PC-3 (cell line): ENCODE measurements around the gene ZNF615. TPM values are rescaled to one million over a fixed set of nuclear protein-coding genes. Genes with fewer than 3 reads are reported as not detected.

Source experiments
- ATAC-seq: fragments of 200-7000 bp; cut with Tn5 transposase; 2 replicates; pipeline ENCODE4 v1.9.1; 2020; ENCODE audit warnings: mild to moderate bottlenecking, moderate library complexity
- BruUV-seq: library from RNA; stranded (reverse); fragments of 400-500 nt; replicated peaks from 2 replicates; lab custom pipeline; 2021; lab: Mats Ljungman, UMichigan
- CTCF ChIA-PET: fragments of 300-600 bp; sonication (Branson Sonifier 250); formaldehyde crosslinking; loops from one replicate; lab custom pipeline; 2022; ENCODE audit warnings: antibody characterized with exemption; lab: Charles Lee
- POLR2A ChIA-PET: fragments of 300-600 bp; sonication (Branson Sonifier 250); formaldehyde crosslinking; loops from one replicate; lab custom pipeline; 2022; ENCODE audit warnings: antibody characterized with exemption; ENCODE audit not compliant: unreplicated experiment; lab: Charles Lee
- DNase-seq: peaks from one replicate; pipeline ENCODE4 v3.0.0-alpha.2; 2015
- H2AFZ ChIP-seq: fragments of 300-600 bp; sonication (generic); 2 replicates; pipeline ENCODE4 v1.6.0; 2016; ENCODE audit warnings: antibody characterized with exemption, low read length
- H3F3A ChIP-seq: fragments of 300-600 bp; sonication (generic); one replicate; pipeline ENCODE4 v1.6.0; 2017; ENCODE audit warnings: antibody characterized with exemption, low read length, control low read depth, mild to moderate bottlenecking; ENCODE audit not compliant: unreplicated experiment
- H3K27ac ChIP-seq: fragments of 300-600 bp; sonication (generic); 2 replicates; pipeline ENCODE4 v1.5.1; 2016; ENCODE audit warnings: mild to moderate bottlenecking, low read length
- H3K27me3 ChIP-seq: fragments of 300-600 bp; sonication (generic); 2 replicates; pipeline ENCODE4 v1.6.1; 2016; ENCODE audit warnings: low read length, mixed read lengths
- H3K36me3 ChIP-seq: fragments of 300-600 bp; sonication (generic); 2 replicates; pipeline ENCODE4 v1.6.1; 2016; ENCODE audit warnings: low read depth, mixed run types, low read length, mixed read lengths
- H3K4me1 ChIP-seq: fragments of 300-600 bp; sonication (generic); 2 replicates; pipeline ENCODE4 v1.5.1; 2016; ENCODE audit warnings: low read length; ENCODE audit not compliant: insufficient read depth
- H3K4me2 ChIP-seq: fragments of 300-600 bp; sonication (generic); 2 replicates; pipeline ENCODE4 v1.6.0; 2016; ENCODE audit warnings: low read length
- H3K4me3 ChIP-seq: fragments of 300-600 bp; sonication (generic); 2 replicates; pipeline ENCODE4 v1.5.1; 2016; ENCODE audit warnings: mild to moderate bottlenecking, low read length, mixed read lengths
- H3K79me2 ChIP-seq: fragments of 300-600 bp; sonication (generic); 2 replicates; pipeline ENCODE4 v1.6.1; 2017; ENCODE audit warnings: low read length, mixed read lengths
- H3K9ac ChIP-seq: fragments of 300-600 bp; sonication (generic); 2 replicates; pipeline ENCODE4 v1.6.0; 2016; ENCODE audit warnings: mild to moderate bottlenecking, low read length
- H3K9me2 ChIP-seq: fragments of 300-600 bp; sonication (generic); replicated peaks from 2 replicates; pipeline ENCODE4 v1.6.1; 2016; ENCODE audit warnings: mixed run types, low read length, mixed read lengths
- H3K9me3 ChIP-seq: fragments of 300-600 bp; sonication (generic); 2 replicates; pipeline ENCODE4 v1.6.1; 2016; ENCODE audit warnings: low read length, mixed read lengths
- H4K20me1 ChIP-seq: fragments of 300-600 bp; sonication (generic); 2 replicates; pipeline ENCODE4 v1.6.1; 2016; ENCODE audit warnings: low read length, mixed read lengths
- EZH2 ChIP-seq: fragments of 300-600 bp; sonication (generic); IDR thresholded peaks from one replicate; pipeline ENCODE4 v1.6.1; 2017; ENCODE audit warnings: antibody characterized with exemption, mild to moderate bottlenecking, low read length; ENCODE audit not compliant: unreplicated experiment
- EZH2phosphoT487 ChIP-seq: fragments of 300-600 bp; sonication (generic); IDR thresholded peaks from 2 replicates; pipeline ENCODE4 v1.6.1; 2018; ENCODE audit warnings: mild to moderate bottlenecking, antibody characterized with exemption, low read length, borderline replicate concordance
- intact Hi-C: fragments of 100-400 bp; cut with micrococcal nuclease; formaldehyde crosslinking; loops from 2 replicates; pipeline ENCODE4 v1.9.0; 2023
- total RNA-seq: library from RNA; depleted of rRNA; stranded (reverse); fragments of >200 nt; gene quantifications from 2 replicates; pipeline ENCODE4 v1.2.3, GENCODE V29; 2014
- TF ChIP-seq, protein P1 (sequence below): fragments of 300-600 bp; sonication (generic); conservative IDR thresholded peaks from 2 replicates; pipeline ENCODE4 v1.5.1; 2017; ENCODE audit warnings: antibody characterized with exemption, low read depth, mild to moderate bottlenecking, low read length

Gene ZNF615
- total RNA-seq, 1 experiment from 2014 or later, result 5.5 TPM

GRCh38 chr19:52022193-52022592 lies 14.2 kb upstream of the ZNF615 start:
- H3K9ac ChIP-seq, result no peak overlapping the region
- H4K20me1 ChIP-seq, result no peaks in the 10 kb centered on the region
- H2AFZ ChIP-seq, result no peak overlapping the region
- no peak overlapping the region for H3K27ac ChIP-seq
- no peaks in the 10 kb centered on the region for H3K27me3 ChIP-seq
- ChIA-PET POLR2A (no interaction called here), CTCF (no interaction called here)
- no peaks in the 10 kb centered on the region for H3K9me2 ChIP-seq
- no peak for DNase-seq
- H3K4me3 ChIP-seq, result no peak overlapping the region
- no TSS peak for BruUV-seq
- no peak overlapping the region for H3K4me2 ChIP-seq
- H3K79me2 ChIP-seq, result peaks cover 4% of the 10 kb centered on the region
- peaks cover 62% of the 10 kb centered on the region for H3K9me3 ChIP-seq
- H3K36me3 ChIP-seq, result peaks cover 92% of the 10 kb centered on the region
- intact Hi-C loops, result no loop called here
- ATAC-seq, result no peak
- no peaks in the 10 kb centered on the region for H3F3A ChIP-seq
- H3K4me1 ChIP-seq, result no peaks in the 10 kb centered on the region
- no peak for TF ChIP-seq EZH2
- no peak for TF ChIP-seq EZH2phosphoT487
- TF ChIP-seq, protein P1, sequence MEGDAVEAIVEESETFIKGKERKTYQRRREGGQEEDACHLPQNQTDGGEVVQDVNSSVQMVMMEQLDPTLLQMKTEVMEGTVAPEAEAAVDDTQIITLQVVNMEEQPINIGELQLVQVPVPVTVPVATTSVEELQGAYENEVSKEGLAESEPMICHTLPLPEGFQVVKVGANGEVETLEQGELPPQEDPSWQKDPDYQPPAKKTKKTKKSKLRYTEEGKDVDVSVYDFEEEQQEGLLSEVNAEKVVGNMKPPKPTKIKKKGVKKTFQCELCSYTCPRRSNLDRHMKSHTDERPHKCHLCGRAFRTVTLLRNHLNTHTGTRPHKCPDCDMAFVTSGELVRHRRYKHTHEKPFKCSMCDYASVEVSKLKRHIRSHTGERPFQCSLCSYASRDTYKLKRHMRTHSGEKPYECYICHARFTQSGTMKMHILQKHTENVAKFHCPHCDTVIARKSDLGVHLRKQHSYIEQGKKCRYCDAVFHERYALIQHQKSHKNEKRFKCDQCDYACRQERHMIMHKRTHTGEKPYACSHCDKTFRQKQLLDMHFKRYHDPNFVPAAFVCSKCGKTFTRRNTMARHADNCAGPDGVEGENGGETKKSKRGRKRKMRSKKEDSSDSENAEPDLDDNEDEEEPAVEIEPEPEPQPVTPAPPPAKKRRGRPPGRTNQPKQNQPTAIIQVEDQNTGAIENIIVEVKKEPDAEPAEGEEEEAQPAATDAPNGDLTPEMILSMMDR, result no peak

DNA sequence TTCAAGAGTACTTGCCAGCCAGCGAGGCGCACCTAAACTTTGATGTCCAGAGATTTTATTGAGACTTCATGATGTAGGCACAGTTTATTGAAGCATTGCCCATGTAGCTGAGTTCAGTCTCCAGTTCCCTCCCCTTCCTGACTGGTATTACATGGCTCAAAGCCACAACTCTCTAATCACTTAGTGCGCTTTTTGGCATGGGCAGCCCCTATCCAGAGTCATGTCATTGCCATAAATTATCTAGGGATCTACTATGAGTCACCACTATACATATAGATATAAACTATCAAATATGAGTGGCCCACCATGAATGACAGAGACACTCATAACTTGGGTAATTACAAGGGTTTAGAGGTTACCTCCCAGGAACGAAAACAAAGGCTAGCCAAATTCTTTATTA lies 12.5 kb upstream of the ZNF615 start:
- Histone ChIP-seq H3K4me1 (no peaks in the 10 kb centered on the region), H2AFZ (no peak overlapping the region), H3K79me2 (no peaks in the 10 kb centered on the region), H3K4me3 (no peak overlapping the region), H3K36me3 (peaks cover 93% of the 10 kb centered on the region), H4K20me1 (no peaks in the 10 kb centered on the region), H3K9ac (no peak overlapping the region), H3F3A (no peaks in the 10 kb centered on the region), H3K4me2 (no peak overlapping the region), H3K27ac (no peak overlapping the region), H3K27me3 (no peaks in the 10 kb centered on the region), H3K9me2 (no peaks in the 10 kb centered on the region), H3K9me3 (peaks cover 75% of the 10 kb centered on the region)
- peak; percentile 50 for DNase-seq
- CTCF ChIA-PET, result no interaction called here
- TF ChIP-seq EZH2phosphoT487 (no peak), EZH2 (no peak)
- TF ChIP-seq, protein P1, result no peak
- no TSS peak for BruUV-seq
- intact Hi-C loops, result no loop called here
- ATAC-seq, result peak; percentile 88
- POLR2A ChIA-PET, result no interaction called here

DNA sequence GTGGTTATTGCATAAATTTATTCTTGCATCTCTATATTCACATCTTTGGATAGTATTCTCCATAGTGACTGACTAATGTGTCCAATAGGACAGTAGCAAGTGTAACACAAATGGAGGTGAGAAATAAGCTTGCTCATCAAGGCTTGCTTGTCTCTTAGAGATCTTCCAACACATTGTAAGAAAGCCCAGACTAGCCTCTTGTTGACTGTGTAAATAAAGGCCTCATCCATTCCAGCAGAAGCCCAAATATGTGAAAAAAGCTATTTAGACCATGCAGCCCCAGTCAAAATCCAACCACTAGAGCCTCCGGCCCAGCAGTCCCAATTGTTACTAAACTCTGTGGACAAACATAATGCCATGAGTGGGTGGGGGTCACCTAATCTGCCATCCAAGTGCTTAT lies 2.7 kb upstream of the ZNF615 start:
- H3K4me1 ChIP-seq, result no peaks in the 10 kb centered on the region
- H2AFZ ChIP-seq, result no peak overlapping the region
- H3K27ac ChIP-seq, result no peak overlapping the region
- H3K79me2 ChIP-seq, result peaks cover 9% of the 10 kb centered on the region; the same call in 1 of the 2 replicates
- peaks cover 49% of the 10 kb centered on the region for H3K9me3 ChIP-seq
- no TSS peak for BruUV-seq
- no peak overlapping the region for H3K4me2 ChIP-seq
- CTCF ChIA-PET, result no interaction called here
- no peaks in the 10 kb centered on the region for H3K27me3 ChIP-seq
- POLR2A ChIA-PET, result no interaction called here
- H3K9ac ChIP-seq, result no peak overlapping the region
- no peak for ATAC-seq
- H3K36me3 ChIP-seq, result peaks cover 49% of the 10 kb centered on the region
- no peak for DNase-seq
- no peaks in the 10 kb centered on the region for H3K9me2 ChIP-seq
- no peak for TF ChIP-seq EZH2
- TF ChIP-seq EZH2phosphoT487, result no peak
- TF ChIP-seq, protein P1, result no peak
- H4K20me1 ChIP-seq, result no peaks in the 10 kb centered on the region
- no peak overlapping the region for H3K4me3 ChIP-seq
- H3F3A ChIP-seq, result no peaks in the 10 kb centered on the region
- intact Hi-C loops, result no loop called here
